Left cardiac atrium (tissue), 4 donors: Measurements from ENCODE around the gene AQP7. TPM values are rescaled to one million over a fixed set of nuclear protein-coding genes. Genes with fewer than 3 reads are reported as not detected.
"Not testable (repeated sequence)": the region's sequence is repeated elsewhere in the genome, so short reads cannot be mapped to it uniquely, and the experiment has no call there.

Source experiments
- ATAC-seq, 2 donors: fragments of 200-7000 bp; cut with Tn5 transposase; one replicate each; pipeline ENCODE4 v1.9.1; 2020; ENCODE audit warnings: mild to moderate bottlenecking in 2 of 2, moderate library complexity in 2 of 2
- DNase-seq: peaks from one replicate; pipeline ENCODE4 v3.0.0-alpha.2; 2020
- intact Hi-C, 2 donors: fragments of 100-400 bp; cut with DNase I; formaldehyde crosslinking; loops; one replicate each; pipeline versions ENCODE4 v1.14.1 to v1.15.1; 2022 to 2023
- total RNA-seq, 2 donors: library from RNA; stranded (reverse); fragmentation: NEBNext Ultra II Directional; extraction: Animal tissue kit (Norgen Biotek cat#: 25700); gene quantifications; one replicate each; pipeline ENCODE4 v1.2.1, GENCODE V29; 2021
- donor health status: DM: no; HTN: yes; CAD: no.
- donor health status: DM: no; HTN: yes; CAD: no; lungs with severe emphysema.
- donor health status: DM: yes; HTN: yes; CAD: no.
- donor health status: Dilated cardiomyopathy.

The AQP7 gene
- total RNA-seq, 2 donors from 2014 or later, result 51.8 to 123 TPM

GRCh38 chr9:33404788-33405362, 2.5 kb upstream of the AQP7 start:
- intact Hi-C loops, result loop anchor here in 1 of 2 donors (5.0 kb wide), 1 partner anchor 42 kb away; the partner anchor contains the start of gene AQP3
- ATAC-seq, result peak; percentile 57 to 62
- no peak for DNase-seq

- intact Hi-C loops, result no loop called here
- peak; percentile 7 to 74 for ATAC-seq
- peak; percentile 47 for DNase-seq
Measured at GRCh38 chr9:33403941-33404787, 1.8 kb upstream of the AQP7 start.

GRCh38 chr9:33401809-33402208, 559 bp downstream of the AQP7 start:
- DNase-seq, intact Hi-C loops, ATAC-seq: not testable (repeated sequence)

- intact Hi-C loops, ATAC-seq, DNase-seq: not testable (repeated sequence)
Measured at GRCh38 chr9:33399047-33399446, 3.3 kb downstream of the AQP7 start.

GRCh38 chr9:33397801-33398200, 4.6 kb downstream of the AQP7 start:
- ATAC-seq, intact Hi-C loops, DNase-seq: not testable (repeated sequence)

GRCh38 chr9:33395159-33395879, 7.0 kb downstream of the AQP7 start:
- DNase-seq, ATAC-seq, intact Hi-C loops: not testable (repeated sequence)

GRCh38 chr9:33393986-33394385, 8.4 kb downstream of the AQP7 start:
- intact Hi-C loops, ATAC-seq, DNase-seq: not testable (repeated sequence)

GRCh38 chr9:33393581-33393980, 8.8 kb downstream of the AQP7 start:
- no peak for ATAC-seq
- DNase-seq, result peak; percentile 61
- intact Hi-C loops, result no loop called here

GRCh38 chr9:33392591-33393021, 9.8 kb downstream of the AQP7 start:
- ATAC-seq, DNase-seq, intact Hi-C loops: not testable (repeated sequence)

GRCh38 chr9:33391111-33391771, 11.1 kb downstream of the AQP7 start:
- ATAC-seq, result peak in 1 of 2 donors; percentile 73
- peak; percentile 78 for DNase-seq
- intact Hi-C loops, result not testable (repeated sequence)

- intact Hi-C loops, result no loop called here
- DNase-seq (no peak), ATAC-seq (no peak)
Measured at GRCh38 chr9:33388110-33388994, 14.0 kb downstream of the AQP7 start.

GRCh38 chr9:33386998-33387397, 15.4 kb downstream of the AQP7 start:
- intact Hi-C loops, DNase-seq, ATAC-seq: not testable (repeated sequence)

GRCh38 chr9:33386641-33386996, 15.7 kb downstream of the AQP7 start:
- ATAC-seq, DNase-seq, intact Hi-C loops: not testable (repeated sequence)

- DNase-seq, ATAC-seq, intact Hi-C loops: not testable (repeated sequence)
Measured at GRCh38 chr9:33385979-33386640, 16.3 kb downstream of the AQP7 start.

GRCh38 chr9:33385536-33385935, 16.8 kb downstream of the AQP7 start:
- intact Hi-C loops, ATAC-seq, DNase-seq: not testable (repeated sequence)

- DNase-seq, ATAC-seq, intact Hi-C loops: not testable (repeated sequence)
Measured at GRCh38 chr9:33383396-33383795, 19.0 kb downstream of the AQP7 start.

GRCh38 chr9:33382397-33382796, 20.0 kb downstream of the AQP7 start:
- intact Hi-C loops, ATAC-seq, DNase-seq: not testable (repeated sequence)
